Endothelial cell of umbilical vein (primary cell): Measurements from ENCODE around the gene CCSER2. TPM values are rescaled to one million over a fixed set of nuclear protein-coding genes. Genes with fewer than 3 reads are reported as not detected.

Experiments
- BruUV-seq: library from RNA; stranded (reverse); fragments of 400-500 nt; replicated peaks from 2 replicates; lab custom pipeline; 2021; lab: Mats Ljungman, UMichigan
- CTCF ChIA-PET: fragments of 300-600, 350-600 bp; sonication (Branson Sonifier 250); formaldehyde crosslinking; loops from one replicate; lab custom pipeline; 2021; ENCODE audit warnings: antibody characterized with exemption, inconsistent platforms; lab: Charles Lee
- POLR2A ChIA-PET: fragments of 300-600, 350-600 bp; sonication (Branson Sonifier 250); formaldehyde crosslinking; loops from one replicate; lab custom pipeline; 2021; ENCODE audit warnings: antibody characterized with exemption, inconsistent platforms; lab: Charles Lee
- DNase-seq: peaks from one replicate; pipeline ENCODE4 v3.0.0-alpha.2; 2011; ENCODE audit warnings: low read depth, low spot score
- FAIRE-seq: peaks from 2 replicates; lab custom pipeline; 2011; peaks lifted over from hg19 to GRCh38; lab: Jason Lieb, UNC
- H2AFZ ChIP-seq: 2 replicates; pipeline ENCODE4 v1.6.0; 2012; ENCODE audit warnings: low read depth, low read length, control low read depth, inconsistent platforms
- H3K27ac ChIP-seq: 2 replicates; pipeline ENCODE4 v1.5.1; 2011; ENCODE audit warnings: low read depth, mild to moderate bottlenecking, control low read depth, low read length, moderate library complexity; ENCODE audit not compliant: insufficient read depth
- H3K27me3 ChIP-seq, 2 experiments: 2 replicates each; pipeline versions ENCODE4 v1.6.0 to v1.6.1; 2011; ENCODE audit warnings: low read length in 2 of 2, mixed read lengths in 1 of 2; ENCODE audit not compliant: control insufficient read depth in 2 of 2, insufficient read depth in 2 of 2
- H3K36me3 ChIP-seq, 2 experiments: 2 replicates in 1 of 2; 3 replicates in 1 of 2; pipeline ENCODE4 v1.5.1; 2011; ENCODE audit warnings: low read length in 2 of 2, mild to moderate bottlenecking in 1 of 2, moderate library complexity in 1 of 2; ENCODE audit not compliant: control insufficient read depth in 2 of 2, insufficient read depth in 2 of 2; ENCODE audit errors: extremely low read depth in 1 of 2
- H3K4me1 ChIP-seq: 3 replicates; pipeline ENCODE4 v1.5.1; 2011; ENCODE audit warnings: mild to moderate bottlenecking, low read length; ENCODE audit not compliant: control insufficient read depth, insufficient read depth; ENCODE audit errors: extremely low read depth
- H3K4me2 ChIP-seq: 2 replicates; pipeline ENCODE4 v1.6.1; 2011; ENCODE audit warnings: low read length, control low read depth, mixed read lengths; ENCODE audit not compliant: insufficient read depth
- H3K4me3 ChIP-seq, 3 experiments: fragments of 200-600 bp in 1 of 3; sonication (generic), shearing (Covaris generic) in 1 of 3; replicated peaks in 1 of 3; 2 replicates each; pipeline ENCODE4 v1.5.1; 2011 to 2016; ENCODE audit warnings: control low read depth in 3 of 3, low read length in 3 of 3, mild to moderate bottlenecking in 2 of 3, inconsistent platforms in 1 of 3, low read depth in 1 of 3, moderate library complexity in 1 of 3; ENCODE audit not compliant: insufficient read depth in 1 of 3
- H3K79me2 ChIP-seq: 2 replicates; pipeline ENCODE4 v1.6.0; 2012; ENCODE audit warnings: low read length, inconsistent platforms; ENCODE audit not compliant: control insufficient read depth, insufficient read depth
- H3K9ac ChIP-seq: replicated peaks from 2 replicates; pipeline ENCODE3; 2011; ENCODE audit warnings: low read length, control low read depth; ENCODE audit not compliant: insufficient read depth; ENCODE audit errors: extremely low read depth
- H3K9me1 ChIP-seq: replicated peaks from 3 replicates; pipeline ENCODE4 v1.6.0; 2011; ENCODE audit warnings: mild to moderate bottlenecking, low read length; ENCODE audit not compliant: control insufficient read depth, insufficient read depth; ENCODE audit errors: extremely low read depth
- H3K9me3 ChIP-seq: replicated peaks from 2 replicates; pipeline ENCODE4 v1.5.1; 2012; ENCODE audit warnings: low read length, inconsistent platforms; ENCODE audit not compliant: control insufficient read depth, insufficient read depth
- H4K20me1 ChIP-seq: replicated peaks from 2 replicates; pipeline ENCODE3; 2011; ENCODE audit warnings: mild to moderate bottlenecking, low read length; ENCODE audit not compliant: control insufficient read depth, insufficient read depth; ENCODE audit errors: extremely low read depth
- CTCF ChIP-seq, 2 donors: IDR thresholded peaks; 1 replicate in 1 of 2; 2 replicates in 1 of 2; pipeline ENCODE4 v1.5.1; 2011; ENCODE audit warnings: low read length in 2 of 2, mild to moderate bottlenecking in 2 of 2, moderate library complexity in 2 of 2, control low read depth in 1 of 2, inconsistent platforms in 1 of 2, low read depth in 1 of 2; ENCODE audit not compliant: insufficient read depth in 1 of 2; ENCODE audit errors: extremely low read depth in 1 of 2
- EZH2 ChIP-seq: IDR thresholded peaks from 2 replicates; pipeline ENCODE4 v1.6.1; 2012; ENCODE audit warnings: borderline replicate concordance, low read depth, mild to moderate bottlenecking, moderate library complexity, low read length, inconsistent platforms; ENCODE audit not compliant: severe bottlenecking
- FOS ChIP-seq: IDR thresholded peaks from 2 replicates; pipeline ENCODE4 v1.6.1; 2011; ENCODE audit warnings: mild to moderate bottlenecking, low read length, moderate library complexity, borderline replicate concordance; ENCODE audit not compliant: insufficient read depth
- GATA2 ChIP-seq: IDR thresholded peaks from 2 replicates; pipeline ENCODE4 v1.7.0; 2011; ENCODE audit warnings: low read depth, mild to moderate bottlenecking, moderate library complexity, mixed read lengths, low read length; ENCODE audit not compliant: insufficient read length, insufficient read depth
- JUN ChIP-seq: IDR thresholded peaks from 2 replicates; pipeline ENCODE4 v1.6.1; 2011; ENCODE audit warnings: borderline replicate concordance, low read depth; ENCODE audit not compliant: insufficient read length, insufficient read depth
- MYC ChIP-seq: IDR thresholded peaks from one replicate; pipeline ENCODE4 v1.6.1; 2011; ENCODE audit warnings: mild to moderate bottlenecking, low read depth, low read length
- POLR2A ChIP-seq: IDR thresholded peaks from 2 replicates; pipeline ENCODE4 v1.6.1; 2012; ENCODE audit warnings: low read depth, mild to moderate bottlenecking, control low read depth, low read length
- POLR2AphosphoS5 ChIP-seq: IDR thresholded peaks from 2 replicates; pipeline ENCODE4 v1.6.1; 2012; ENCODE audit warnings: low read depth, mild to moderate bottlenecking, control low read depth, low read length, moderate library complexity; ENCODE audit not compliant: insufficient read depth
- dilution Hi-C: fragments of 300-500 bp; cut with MboI; formaldehyde crosslinking; loops from one replicate; pipeline ENCODE4 v1.15.0; 2019; ENCODE audit warnings: low sequenced_read_pairs; ENCODE audit not compliant: extremely low pct_ligation_motif_present
- intact Hi-C: fragments of 100-400 bp; cut with micrococcal nuclease; formaldehyde crosslinking; loops from one replicate; pipeline ENCODE4 v1.10.0; 2022
- polyA plus RNA-seq, 4 experiments: library from polyadenylated mRNA; depleted of rRNA in 3 of 4; stranded (reverse) in 3 of 4; unstranded in 1 of 4; fragments of >200 nt; gene quantifications; 2 replicates each; pipeline versions ENCODE4 v1.2.1 to v1.2.3, GENCODE V29; 2011 to 2012; ENCODE audit warnings: missing spikeins in 1 of 4
- total RNA-seq: library from RNA; stranded (reverse); gene quantifications from 2 replicates; pipeline ENCODE4 v1.2.3, GENCODE V29; 2021
- TF ChIP-seq, protein P1 (sequence below): IDR thresholded peaks from 2 replicates; pipeline ENCODE4 v1.6.1; 2011; ENCODE audit not compliant: insufficient read depth, insufficient read length

CCSER2 gene
- total and polyA plus RNA-seq, 2 donors (not counting 3 experiments of a cell fraction or from before 2014, with no cell fraction given), result 14.5 to 49.3 TPM

- H2AFZ ChIP-seq, result peak overlapping the region; percentile 94
- ChIA-PET POLR2A (no interaction called here), CTCF (interaction anchor here (0.6 to 9.7 kb wide), 49 partner anchors 9 to 1863 kb away, joined by 3 to 510 read pairs (median 5); partner anchors contain the start of gene CCSER2)
- TF ChIP-seq JUN, result no peak
- no peak for TF ChIP-seq GATA2
- no peak for TF ChIP-seq EZH2
- no peak for TF ChIP-seq POLR2AphosphoS5
- TF ChIP-seq POLR2A, result no peak
- no peak for TF ChIP-seq FOS
- TF ChIP-seq, protein P1, sequence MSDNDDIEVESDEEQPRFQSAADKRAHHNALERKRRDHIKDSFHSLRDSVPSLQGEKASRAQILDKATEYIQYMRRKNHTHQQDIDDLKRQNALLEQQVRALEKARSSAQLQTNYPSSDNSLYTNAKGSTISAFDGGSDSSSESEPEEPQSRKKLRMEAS, result no peak
- TF ChIP-seq CTCF (IDR thresholded peaks at IDR 0.05; ENCODE audit: extremely low read depth in 1 of 2, insufficient read depth in 1 of 2, low read depth in 1 of 2, low read length in 2 of 2), result no peak
- TF ChIP-seq MYC, result no peak
- H3K4me3 ChIP-seq, result no peak overlapping the region
- H3K79me2 ChIP-seq, result no peaks in the 10 kb centered on the region
- intact Hi-C loops (loop anchor here (1.0 to 5.0 kb wide), 4 partner anchors 73 to 1837 kb away; partner anchors contain the start of gene GHITM), dilution Hi-C loops (no loop called here)
- peaks cover 13% of the 10 kb centered on the region for H3K4me1 ChIP-seq
- H3K9me1 ChIP-seq, result no peaks in the 10 kb centered on the region
- FAIRE-seq (no peak), DNase-seq (no peak)
- no peak overlapping the region for H3K27ac ChIP-seq
- H3K9me3 ChIP-seq, result no peaks in the 10 kb centered on the region
- H4K20me1 ChIP-seq, result no peaks in the 10 kb centered on the region
- H3K36me3 ChIP-seq, result no peaks in the 10 kb centered on the region
- H3K27me3 ChIP-seq, result peaks cover 0 to 2% of the 10 kb centered on the region in 2 experiments
- no peak overlapping the region for H3K9ac ChIP-seq
- peak overlapping the region; percentile 73 for H3K4me2 ChIP-seq
- BruUV-seq, result no TSS peak
These were observed 211.7 kb downstream of the CCSER2 start for GRCh38 chr10:84540022-84540616.
